ENCODE results near the gene ITPR2. TPM values are rescaled to one million over a fixed set of nuclear protein-coding genes. Genes with fewer than 3 reads are reported as not detected.

The ITPR2 gene
- total RNA-seq, 1 experiment from 2014 or later: 4.0 TPM

DNA sequence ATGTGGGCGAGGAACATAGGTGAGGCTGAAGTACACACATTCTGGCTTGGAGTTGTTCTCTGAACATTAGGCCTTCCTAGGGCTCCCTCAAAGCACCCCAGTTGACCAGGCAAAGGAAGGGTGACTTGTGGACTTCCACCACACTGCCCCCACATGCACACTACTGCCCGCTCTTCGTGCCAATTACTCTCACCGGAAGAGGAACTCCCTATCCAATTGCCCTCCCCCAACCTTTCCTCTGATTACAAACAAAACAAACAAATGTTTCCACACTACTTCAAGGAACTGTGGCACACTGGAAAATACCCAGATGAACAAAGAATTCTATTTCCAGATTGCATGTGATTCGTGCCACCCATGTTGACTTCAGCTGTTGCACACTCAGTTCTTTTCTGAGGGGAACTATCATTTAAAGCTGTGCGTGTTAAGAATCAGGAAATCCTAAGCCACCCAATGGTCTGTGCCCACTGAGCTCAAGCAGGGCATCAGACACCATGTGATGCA is 498.3 kb downstream of the ITPR2 start:
- Histone ChIP-seq H3K4me1 (ENCODE audit: insufficient read depth, low read length) (peaks cover 18% of the 10 kb centered on the region), H3K79me2 (ENCODE audit: low read length) (no peaks in the 10 kb centered on the region), H3K4me2 (ENCODE audit: low read length) (no peak overlapping the region), H3K27me3 (ENCODE audit: low read length) (no peaks in the 10 kb centered on the region), H3K9me3 (ENCODE audit: low read length) (no peaks in the 10 kb centered on the region), H2AFZ (ENCODE audit: low read length) (no peak overlapping the region), H3K27ac (ENCODE audit: low read length) (no peak overlapping the region), H3K9me2 (replicated peaks; ENCODE audit: low read length) (no peaks in the 10 kb centered on the region), H3K9ac (ENCODE audit: low read length) (no peak overlapping the region), H4K20me1 (ENCODE audit: low read length) (no peaks in the 10 kb centered on the region), H3F3A (ENCODE audit: low read length, unreplicated experiment) (no peaks in the 10 kb centered on the region), H3K4me3 (ENCODE audit: low read length) (no peak overlapping the region), H3K36me3 (ENCODE audit: low read depth, low read length) (no peaks in the 10 kb centered on the region)
- intact Hi-C loops (cut with micrococcal nuclease): no loop called here
- POLR2A ChIA-PET (ENCODE audit: unreplicated experiment): no interaction called here
- CTCF ChIA-PET: no interaction called here
- no peak for ATAC-seq
- BruUV-seq (replicated peaks): no TSS peak
- TF ChIP-seq, protein P1, sequence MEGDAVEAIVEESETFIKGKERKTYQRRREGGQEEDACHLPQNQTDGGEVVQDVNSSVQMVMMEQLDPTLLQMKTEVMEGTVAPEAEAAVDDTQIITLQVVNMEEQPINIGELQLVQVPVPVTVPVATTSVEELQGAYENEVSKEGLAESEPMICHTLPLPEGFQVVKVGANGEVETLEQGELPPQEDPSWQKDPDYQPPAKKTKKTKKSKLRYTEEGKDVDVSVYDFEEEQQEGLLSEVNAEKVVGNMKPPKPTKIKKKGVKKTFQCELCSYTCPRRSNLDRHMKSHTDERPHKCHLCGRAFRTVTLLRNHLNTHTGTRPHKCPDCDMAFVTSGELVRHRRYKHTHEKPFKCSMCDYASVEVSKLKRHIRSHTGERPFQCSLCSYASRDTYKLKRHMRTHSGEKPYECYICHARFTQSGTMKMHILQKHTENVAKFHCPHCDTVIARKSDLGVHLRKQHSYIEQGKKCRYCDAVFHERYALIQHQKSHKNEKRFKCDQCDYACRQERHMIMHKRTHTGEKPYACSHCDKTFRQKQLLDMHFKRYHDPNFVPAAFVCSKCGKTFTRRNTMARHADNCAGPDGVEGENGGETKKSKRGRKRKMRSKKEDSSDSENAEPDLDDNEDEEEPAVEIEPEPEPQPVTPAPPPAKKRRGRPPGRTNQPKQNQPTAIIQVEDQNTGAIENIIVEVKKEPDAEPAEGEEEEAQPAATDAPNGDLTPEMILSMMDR (conservative IDR thresholded peaks at IDR 0.05; ENCODE audit: low read depth, low read length): no peak
- TF ChIP-seq EZH2phosphoT487 (IDR thresholded peaks at IDR 0.05; ENCODE audit: borderline replicate concordance, low read length): no peak
- TF ChIP-seq EZH2 (IDR thresholded peaks at IDR 0.05; ENCODE audit: low read length, unreplicated experiment): no peak
- peak; percentile 28 for DNase-seq

DNA sequence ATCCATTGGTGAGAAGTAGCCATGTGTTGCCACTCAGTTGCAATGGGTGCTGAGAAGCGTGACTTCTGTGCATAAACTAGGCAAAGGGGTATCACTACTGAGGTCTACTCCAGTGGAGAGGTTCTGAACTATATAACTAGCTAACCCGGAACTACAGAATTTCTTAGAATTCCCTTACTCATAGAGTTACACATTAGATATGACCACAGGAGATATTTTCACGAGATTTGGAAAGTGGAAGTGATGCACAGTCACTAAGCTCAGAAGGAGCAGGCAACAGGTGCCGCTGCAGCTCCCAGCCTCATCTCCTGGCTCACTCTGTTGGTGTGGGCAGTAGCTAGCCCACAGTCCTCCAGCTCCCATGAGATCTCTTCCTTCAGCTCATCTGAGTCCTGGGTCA is 501.0 kb downstream of the ITPR2 start:
- H3K9me3 ChIP-seq (ENCODE audit: low read length): no peaks in the 10 kb centered on the region
- H3K9ac ChIP-seq (ENCODE audit: low read length): no peak overlapping the region
- no peaks in the 10 kb centered on the region for H4K20me1 ChIP-seq (ENCODE audit: low read length)
- no peak overlapping the region for H3K27ac ChIP-seq (ENCODE audit: low read length)
- no peak overlapping the region for H3K4me3 ChIP-seq (ENCODE audit: low read length)
- no peaks in the 10 kb centered on the region for H3K36me3 ChIP-seq (ENCODE audit: low read depth, low read length)
- ChIA-PET POLR2A (ENCODE audit: unreplicated experiment) (interaction anchor here (0.6 kb wide), 1 partner anchor 58 kb away, joined by 3 read pairs; no protein-coding TSS in a partner anchor), CTCF (no interaction called here)
- no peaks in the 10 kb centered on the region for H3K27me3 ChIP-seq (ENCODE audit: low read length)
- no peaks in the 10 kb centered on the region for H3K79me2 ChIP-seq (ENCODE audit: low read length)
- no peak overlapping the region for H3K4me2 ChIP-seq (ENCODE audit: low read length)
- intact Hi-C loops (cut with micrococcal nuclease): no loop called here
- no TSS peak for BruUV-seq (replicated peaks)
- TF ChIP-seq EZH2 (IDR thresholded peaks at IDR 0.05; ENCODE audit: low read length, unreplicated experiment): no peak
- TF ChIP-seq, protein P1 (conservative IDR thresholded peaks at IDR 0.05; ENCODE audit: low read depth, low read length): no peak
- TF ChIP-seq EZH2phosphoT487 (IDR thresholded peaks at IDR 0.05; ENCODE audit: borderline replicate concordance, low read length): no peak
- ATAC-seq (no peak), DNase-seq (no peak)
- H2AFZ ChIP-seq (ENCODE audit: low read length): no peak overlapping the region
- H3K9me2 ChIP-seq (replicated peaks; ENCODE audit: low read length): no peaks in the 10 kb centered on the region
- H3K4me1 ChIP-seq (ENCODE audit: insufficient read depth, low read length): peaks cover 7% of the 10 kb centered on the region
- no peaks in the 10 kb centered on the region for H3F3A ChIP-seq (ENCODE audit: low read length, unreplicated experiment)

DNA sequence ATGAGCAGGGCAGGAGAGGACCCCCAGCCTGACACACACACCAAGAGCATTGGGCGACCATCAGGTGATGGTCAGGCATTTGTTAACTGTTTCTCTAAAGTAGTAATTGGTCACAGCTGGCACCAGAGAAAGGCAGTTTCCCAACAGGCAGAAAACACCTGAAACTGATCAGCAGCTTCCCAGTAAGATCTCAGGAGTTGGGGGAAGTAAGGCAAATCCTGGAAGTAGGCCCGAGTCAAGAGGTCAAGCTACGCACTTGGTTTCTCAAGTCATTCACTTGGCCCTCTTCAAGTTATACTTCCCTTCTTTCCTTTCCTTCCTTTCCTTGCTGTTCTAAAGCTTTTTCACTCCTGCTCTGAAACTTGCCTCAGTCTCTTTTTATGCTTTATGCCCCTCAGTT is 501.9 kb downstream of the ITPR2 start:
- no peaks in the 10 kb centered on the region for H4K20me1 ChIP-seq (ENCODE audit: low read length)
- TF ChIP-seq, protein P1 (conservative IDR thresholded peaks at IDR 0.05; ENCODE audit: low read depth, low read length): no peak
- ChIA-PET CTCF (no interaction called here), POLR2A (ENCODE audit: unreplicated experiment) (no interaction called here)
- ATAC-seq (no peak), DNase-seq (no peak)
- H3K4me3 ChIP-seq (ENCODE audit: low read length): no peak overlapping the region
- H3F3A ChIP-seq (ENCODE audit: low read length, unreplicated experiment): no peaks in the 10 kb centered on the region
- no peaks in the 10 kb centered on the region for H3K36me3 ChIP-seq (ENCODE audit: low read depth, low read length)
- H3K27me3 ChIP-seq (ENCODE audit: low read length): no peaks in the 10 kb centered on the region
- intact Hi-C loops (cut with micrococcal nuclease): no loop called here
- H3K9ac ChIP-seq (ENCODE audit: low read length): no peak overlapping the region
- no peak overlapping the region for H3K27ac ChIP-seq (ENCODE audit: low read length)
- no peak overlapping the region for H2AFZ ChIP-seq (ENCODE audit: low read length)
- no peaks in the 10 kb centered on the region for H3K9me3 ChIP-seq (ENCODE audit: low read length)
- H3K9me2 ChIP-seq (replicated peaks; ENCODE audit: low read length): no peaks in the 10 kb centered on the region
- H3K79me2 ChIP-seq (ENCODE audit: low read length): no peaks in the 10 kb centered on the region
- peaks cover 7% of the 10 kb centered on the region for H3K4me1 ChIP-seq (ENCODE audit: insufficient read depth, low read length)
- no TSS peak for BruUV-seq (replicated peaks)
- no peak overlapping the region for H3K4me2 ChIP-seq (ENCODE audit: low read length)

All from PC-3 (cell line).